HG03457 (cell line): ENCODE data around the gene CEP20.
"Not testable (repeated sequence)": the region's sequence is repeated elsewhere in the genome, so short reads cannot be mapped to it uniquely, and the experiment has no call there.

Experiments used
- ATAC-seq: cut with Tn5 transposase; IDR thresholded peaks from one replicate; pipeline ENCODE4 v1.9.1; 2021; ENCODE audit warnings: moderate number of reproducible peaks; ENCODE audit not compliant: unreplicated experiment

The CEP20 gene, protein sequence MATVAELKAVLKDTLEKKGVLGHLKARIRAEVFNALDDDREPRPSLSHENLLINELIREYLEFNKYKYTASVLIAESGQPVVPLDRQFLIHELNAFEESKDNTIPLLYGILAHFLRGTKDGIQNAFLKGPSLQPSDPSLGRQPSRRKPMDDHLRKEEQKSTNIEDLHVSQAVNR

DNA sequence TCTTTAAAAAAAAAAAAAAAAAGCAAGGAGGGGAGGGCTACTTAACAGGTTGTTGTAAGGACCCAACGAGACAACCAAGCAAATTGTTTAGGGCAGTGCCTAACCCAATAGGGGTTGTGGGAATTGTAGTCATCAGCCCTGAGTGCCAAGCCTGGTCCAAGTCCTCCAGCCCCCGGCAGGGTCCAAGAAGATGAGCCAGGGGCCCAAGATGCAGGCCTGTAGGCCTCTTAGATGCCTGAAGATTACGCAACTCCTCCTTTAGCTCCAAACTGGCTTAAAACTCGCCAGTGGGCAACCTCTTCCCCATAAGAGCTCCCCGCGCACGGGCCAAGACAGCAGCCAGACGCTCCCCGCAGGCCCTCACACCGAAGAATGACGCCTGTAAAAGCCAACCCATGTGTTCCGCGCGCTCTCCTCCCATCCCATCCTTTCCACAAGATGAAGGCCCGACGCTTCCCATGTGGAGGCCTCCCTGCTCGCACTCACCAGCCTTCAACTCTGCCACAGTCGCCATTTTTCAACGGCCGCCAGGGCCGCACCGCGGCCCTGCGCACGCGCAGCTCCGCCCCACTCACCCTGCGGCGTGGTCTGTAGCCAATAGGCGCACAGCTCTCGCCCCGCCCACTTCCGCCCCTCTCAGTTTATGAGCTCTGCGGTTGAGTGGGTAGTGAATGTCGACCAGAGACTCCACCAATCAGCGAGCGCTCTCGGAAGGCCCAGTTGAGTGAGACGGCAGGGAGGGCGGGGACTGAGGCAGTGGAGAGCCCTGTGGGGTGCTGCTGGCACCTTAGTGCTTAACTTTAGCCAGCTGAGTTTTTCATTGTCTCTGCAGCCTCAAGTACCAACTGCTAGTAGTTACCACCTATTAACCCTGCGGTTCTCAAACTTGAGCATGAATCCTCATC, at the start of gene CEP20:
Gene CEP20, minus strand, starts transcription at position 532 of the 905 bp plus-strand sequence. Its CDS starts 18 bp downstream, at position 514.
- peak; percentile 94 for ATAC-seq

DNA sequence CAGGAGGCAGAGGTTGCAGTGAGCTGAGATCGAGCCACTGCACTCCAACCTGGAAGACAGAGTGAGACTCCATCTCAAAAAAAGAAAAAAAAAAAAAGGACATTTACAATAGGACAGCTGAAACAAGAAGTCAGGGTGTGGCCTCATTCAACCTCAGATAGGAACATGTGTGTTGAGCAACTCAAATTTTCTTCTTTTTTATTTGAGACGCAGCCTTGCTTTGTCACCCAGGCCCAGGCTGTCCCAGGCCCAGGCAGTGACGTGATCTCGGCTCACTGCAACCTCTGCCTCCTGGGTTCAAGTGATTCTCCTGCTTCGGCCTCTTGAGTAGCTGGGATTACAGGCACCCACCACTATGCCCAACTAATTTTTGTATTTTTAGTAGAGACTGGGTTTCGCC, 48.4 kb upstream of the CEP20 start:
- not testable (repeated sequence) for ATAC-seq

DNA sequence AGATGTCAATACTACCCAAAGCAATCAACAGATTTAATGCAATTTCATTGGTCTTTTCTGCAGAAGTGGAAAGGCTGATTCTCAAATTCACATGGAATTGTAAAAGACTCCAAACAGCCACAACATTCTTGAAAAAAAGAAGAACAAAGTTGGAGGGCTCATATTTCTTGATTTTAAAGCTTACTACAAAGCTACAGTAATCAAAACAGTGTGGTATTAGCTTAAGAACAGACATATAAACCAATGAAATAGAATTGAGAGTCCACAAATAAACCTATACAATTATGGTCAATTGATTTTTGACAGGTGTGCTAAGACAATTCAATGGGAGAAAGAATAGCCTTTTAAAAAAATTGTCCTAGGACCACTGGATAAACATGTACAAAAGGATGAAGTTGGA, 46.6 kb upstream of the CEP20 start:
- ATAC-seq, result no peak

DNA sequence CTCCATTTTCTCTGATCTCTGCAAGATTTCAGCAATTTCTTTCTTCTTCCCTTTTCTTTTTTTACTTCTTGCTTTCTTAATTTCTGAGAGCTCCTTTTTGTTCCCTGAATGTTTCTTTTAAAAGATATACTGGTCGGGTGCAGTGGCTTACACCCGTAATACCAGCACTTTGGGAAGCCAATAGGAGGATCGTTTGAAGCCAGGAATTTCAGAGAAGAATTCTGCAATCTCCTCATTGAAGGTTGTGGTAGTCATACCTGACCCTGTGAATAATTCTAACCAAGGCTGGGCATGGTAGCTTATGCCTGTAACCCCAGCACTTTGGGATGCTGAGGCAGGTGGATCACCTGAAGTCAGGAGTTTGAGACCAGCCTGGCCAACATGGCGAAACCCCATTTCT, 45.4 kb upstream of the CEP20 start:
- no peak for ATAC-seq

DNA sequence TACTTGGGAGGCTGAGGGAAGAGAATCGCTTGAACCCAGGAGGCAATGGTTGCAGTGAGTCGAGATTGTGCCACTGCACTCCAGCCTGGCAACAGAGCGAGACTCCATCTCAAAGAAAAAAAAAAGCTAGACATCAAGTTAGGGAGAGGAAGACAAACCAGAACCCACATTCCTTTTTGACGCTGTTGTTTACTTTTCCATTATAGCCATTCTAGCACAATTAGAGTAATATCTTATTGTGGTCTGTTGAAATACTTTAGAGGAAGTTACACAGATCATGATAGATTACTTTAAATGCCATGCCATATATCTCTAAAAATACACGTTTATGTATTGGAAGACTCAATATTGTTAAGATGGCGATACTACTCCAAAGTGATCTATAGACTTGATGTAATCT, 44.5 kb upstream of the CEP20 start:
- no peak for ATAC-seq

DNA sequence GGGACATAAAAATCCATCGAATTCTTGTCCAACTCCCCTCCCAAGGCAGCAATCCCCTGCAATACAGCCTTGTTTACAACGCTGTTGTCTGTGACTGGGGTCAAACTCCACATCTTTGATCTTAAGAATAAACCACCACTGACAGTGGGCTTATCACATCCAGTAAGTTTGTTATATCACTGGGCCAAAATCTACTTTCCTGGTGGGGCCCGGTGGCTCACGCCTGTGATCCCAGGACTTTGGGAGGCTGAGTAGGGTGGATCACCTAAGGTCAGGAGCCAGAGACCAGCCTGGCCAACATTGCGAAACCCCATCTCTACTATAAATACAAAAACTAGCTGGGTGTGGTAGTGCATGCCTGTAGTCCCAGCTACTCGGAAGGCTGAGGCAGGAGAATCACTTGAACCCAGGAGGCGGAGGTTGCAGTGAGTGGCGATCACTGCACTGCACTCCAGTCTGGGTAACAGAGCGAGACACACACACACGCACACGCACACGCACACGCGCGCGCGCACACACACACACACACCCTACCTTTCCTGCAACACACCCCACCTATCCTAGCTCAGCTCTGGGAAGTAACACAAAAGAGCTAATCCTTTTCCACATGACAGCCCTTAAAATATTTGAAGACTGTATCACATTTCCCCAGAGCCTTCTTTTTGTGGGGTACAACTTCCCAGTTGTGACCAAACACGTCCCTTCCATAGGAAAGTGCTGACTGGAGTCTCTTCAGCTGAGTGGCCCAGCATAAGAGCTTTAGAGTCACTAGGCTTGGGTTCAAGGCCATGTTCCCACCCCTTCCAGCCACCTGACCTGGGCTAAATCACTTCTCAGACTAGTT, 40.1 kb upstream of the CEP20 start:
- ATAC-seq, result no peak

DNA sequence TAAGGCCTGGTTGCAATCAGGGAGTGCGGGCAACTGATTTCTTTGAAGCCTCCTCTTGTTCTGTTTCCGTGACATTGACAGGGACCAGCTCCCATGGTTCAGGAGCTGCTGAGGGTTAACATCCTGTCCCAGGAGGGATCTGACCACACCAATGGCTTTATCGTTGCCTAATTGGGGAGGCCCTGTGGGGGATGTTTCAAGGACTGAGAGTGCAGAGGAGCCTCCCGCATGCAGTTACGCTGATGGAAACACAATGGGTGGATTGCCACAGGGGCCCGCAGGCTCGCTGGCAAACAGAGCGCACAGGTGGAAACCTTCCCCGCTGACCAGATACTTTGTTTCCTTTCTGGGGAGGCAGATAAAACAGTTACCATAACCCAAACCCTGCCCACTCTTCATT, 37.2 kb upstream of the CEP20 start:
- no peak for ATAC-seq

DNA sequence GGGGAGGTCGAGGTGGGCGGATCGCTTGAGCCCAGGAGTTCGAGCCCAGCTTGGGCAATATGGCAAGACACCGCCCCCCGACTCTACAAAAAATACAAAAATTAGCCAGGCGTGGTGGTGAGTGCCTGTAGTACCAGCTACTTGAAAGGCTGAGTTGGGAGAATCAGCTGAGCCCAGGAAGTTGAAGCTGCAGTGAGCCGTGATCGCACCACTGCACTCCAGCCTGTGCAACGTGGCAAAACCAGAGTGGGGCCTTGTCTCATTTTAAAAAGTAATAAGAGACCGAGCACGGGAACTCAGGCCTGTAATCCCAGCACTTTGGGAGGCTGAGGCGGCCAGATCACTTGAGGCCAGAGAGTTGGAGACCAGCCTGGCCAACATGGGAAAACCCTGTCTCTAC, 36.6 kb upstream of the CEP20 start:
- no peak for ATAC-seq

DNA sequence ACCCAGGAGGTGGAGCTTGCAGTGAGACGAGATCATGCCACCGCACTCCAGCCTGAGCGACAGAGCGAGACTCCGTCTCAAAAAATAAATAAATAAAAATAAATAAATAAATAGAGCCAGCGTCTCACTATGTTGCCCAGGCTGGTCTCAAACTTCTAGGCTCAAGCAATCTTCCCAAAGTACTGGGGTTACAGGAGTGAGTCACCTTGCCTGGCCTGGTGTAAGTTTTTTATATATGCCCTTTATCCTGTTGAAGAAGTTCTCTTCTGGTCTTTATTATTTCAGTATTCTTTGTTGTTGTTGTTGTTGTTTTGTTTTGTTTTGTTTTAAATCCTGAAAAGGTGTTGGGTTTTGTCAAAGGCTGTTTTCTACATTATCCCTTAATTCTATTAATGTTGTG, 30.9 kb upstream of the CEP20 start:
- ATAC-seq, result no peak

DNA sequence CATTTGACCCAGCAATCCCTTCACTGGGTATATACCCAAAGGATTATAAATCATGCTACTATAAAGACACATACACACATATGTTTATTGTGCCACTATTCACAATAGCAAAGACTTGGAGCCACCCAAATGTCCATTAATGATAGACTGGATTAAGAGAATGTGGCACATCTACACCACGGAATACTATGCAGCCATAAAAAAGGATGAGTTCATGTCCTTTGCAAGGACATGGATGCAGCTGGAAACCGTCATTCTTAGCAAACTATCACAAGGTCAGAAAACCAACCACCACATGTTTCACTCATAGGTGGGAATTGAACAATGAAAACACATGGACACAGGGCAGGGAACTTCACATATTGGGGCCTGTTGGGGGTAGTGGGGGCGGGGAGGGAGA, 29.9 kb upstream of the CEP20 start:
- not testable (repeated sequence) for ATAC-seq

DNA sequence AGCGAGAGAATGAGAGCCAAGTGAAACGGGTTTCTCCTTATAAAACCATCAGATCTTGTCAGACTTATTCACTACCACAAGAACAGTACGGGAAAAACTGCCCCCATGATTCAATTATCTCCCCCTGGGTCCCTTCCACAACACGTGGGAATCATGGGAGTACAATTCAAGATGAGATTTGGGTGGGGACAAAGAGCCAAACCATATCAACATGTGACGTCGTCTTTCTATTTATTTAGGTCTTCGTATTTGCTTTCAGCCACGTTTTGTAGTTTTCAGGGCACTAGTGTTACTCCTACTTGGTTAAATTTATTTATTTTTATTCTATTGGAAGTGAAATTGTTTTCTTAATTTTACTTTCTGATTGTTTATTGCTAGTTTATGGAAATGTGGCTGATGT, 27.9 kb upstream of the CEP20 start:
- no peak for ATAC-seq

DNA sequence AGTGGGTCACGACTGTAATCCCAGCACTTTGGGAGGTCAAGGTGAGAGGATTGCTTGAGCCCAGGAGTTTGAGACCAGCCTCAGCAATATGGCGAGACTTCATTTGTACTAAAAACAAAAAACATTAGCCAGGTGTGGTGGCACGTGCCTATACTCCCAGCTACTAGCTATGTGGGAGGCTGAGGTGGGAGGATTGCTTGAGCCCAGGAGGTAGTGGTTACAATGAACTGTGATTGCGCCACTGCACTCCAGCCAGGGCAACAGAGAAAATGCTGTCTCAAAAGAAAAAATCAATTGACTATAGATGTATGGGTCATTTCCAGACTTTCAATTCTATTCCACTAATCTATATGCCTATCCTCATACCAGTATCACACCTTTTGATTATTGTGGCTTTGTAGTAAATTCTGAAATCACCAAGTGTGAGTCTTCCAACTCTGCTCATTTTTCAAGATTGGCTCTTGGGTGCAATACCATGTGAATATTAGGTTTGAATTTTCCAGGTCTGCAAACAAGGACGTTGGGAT, 27.2 kb upstream of the CEP20 start:
- no peak for ATAC-seq

DNA sequence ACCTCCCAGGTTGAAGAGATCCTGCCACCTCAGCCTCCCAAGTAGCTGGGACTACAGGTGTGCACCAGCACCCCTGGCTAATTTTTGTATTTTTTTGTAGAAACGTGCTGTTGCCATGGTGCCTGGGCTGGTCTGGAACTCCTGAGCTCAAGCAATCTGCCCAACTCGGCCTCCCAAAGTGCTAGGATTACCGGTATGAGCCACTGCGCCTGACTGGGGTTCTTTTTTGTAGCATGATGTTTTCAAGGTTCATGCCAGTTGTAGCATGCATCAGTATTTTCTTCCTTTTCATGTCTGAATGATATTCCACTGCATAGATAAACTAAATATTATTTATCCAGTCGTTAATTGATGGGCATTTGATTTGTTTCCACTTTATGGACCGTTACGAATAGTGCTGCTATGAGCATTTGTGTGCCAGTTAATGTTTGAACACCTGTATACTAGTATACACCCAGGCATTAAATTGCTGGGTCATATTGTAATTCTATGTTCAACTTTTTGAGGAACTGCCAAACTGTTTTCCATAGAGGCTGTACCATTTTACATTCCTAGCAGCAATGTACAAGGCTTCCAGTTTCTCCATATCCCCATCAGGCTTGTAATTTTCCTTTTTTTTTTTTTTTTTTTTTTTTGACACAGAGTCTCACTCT, 24.8 kb upstream of the CEP20 start:
- ATAC-seq, result no peak

DNA sequence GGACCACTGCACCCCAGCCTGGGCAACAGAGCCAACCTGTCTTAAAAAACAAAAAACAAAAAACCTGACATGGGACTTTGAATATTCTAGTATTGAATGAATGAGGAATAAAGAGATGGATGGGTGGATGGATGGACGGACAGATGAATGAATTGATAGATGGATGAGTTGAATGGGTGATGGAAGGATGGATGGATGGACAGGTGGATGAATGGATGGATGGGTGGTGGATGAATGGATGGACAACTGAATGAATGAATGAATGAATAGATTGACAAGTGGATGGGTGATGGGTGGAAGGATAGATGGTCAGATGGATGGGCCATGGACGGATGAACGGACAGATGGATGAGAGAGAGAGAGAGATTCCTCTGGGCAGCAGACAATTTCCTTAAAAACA, 22.8 kb upstream of the CEP20 start:
- no peak for ATAC-seq

DNA sequence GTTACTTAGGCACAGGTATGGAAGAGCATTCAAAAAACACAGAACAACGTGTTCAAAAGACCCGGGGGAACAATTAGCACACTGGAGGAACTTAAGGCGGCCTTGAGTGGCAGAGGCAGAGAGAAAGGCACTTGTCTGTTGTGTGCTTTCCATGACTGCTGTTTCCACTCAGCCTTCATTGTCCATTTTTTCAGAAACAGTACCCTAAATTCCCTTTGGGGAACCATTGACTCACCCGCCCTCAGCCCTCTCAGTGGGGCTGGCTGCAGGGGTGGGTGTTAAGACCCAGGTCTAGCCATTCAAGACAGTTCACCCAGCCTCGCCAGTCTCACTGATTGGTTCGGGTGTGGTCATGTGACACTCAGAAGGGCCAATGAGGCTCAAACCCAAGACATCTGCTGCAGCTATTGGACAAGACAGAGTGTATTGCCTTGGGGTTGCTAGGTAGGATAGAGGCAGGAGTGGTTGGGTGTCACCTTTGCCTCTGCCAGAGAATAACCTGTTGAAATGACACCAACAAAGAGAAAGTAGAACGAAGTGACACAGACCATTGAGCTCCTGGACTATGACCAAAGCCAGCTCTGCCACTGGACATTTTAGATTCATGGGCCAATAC, 19.6 kb upstream of the CEP20 start:
- peak; percentile 95 for ATAC-seq

DNA sequence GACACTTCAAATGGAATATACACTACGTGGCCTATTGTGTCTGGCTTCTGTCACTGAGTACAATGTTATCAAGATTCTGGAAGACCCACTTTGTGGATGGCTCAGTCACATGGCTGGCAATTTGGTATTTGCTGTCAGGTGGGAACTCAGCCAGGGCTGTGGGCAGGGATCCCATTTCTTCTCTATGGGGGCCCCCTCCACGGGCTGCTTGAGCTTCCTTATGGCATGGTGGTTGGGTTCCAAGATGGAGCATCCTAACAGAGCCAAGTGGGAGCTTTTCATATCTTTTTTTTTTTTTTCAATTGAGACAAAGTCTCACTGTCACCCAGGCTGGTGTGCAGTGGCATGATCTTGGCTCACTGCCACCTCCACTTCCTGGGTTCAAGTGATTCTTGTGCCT, 18.0 kb upstream of the CEP20 start:
- ATAC-seq, result no peak

DNA sequence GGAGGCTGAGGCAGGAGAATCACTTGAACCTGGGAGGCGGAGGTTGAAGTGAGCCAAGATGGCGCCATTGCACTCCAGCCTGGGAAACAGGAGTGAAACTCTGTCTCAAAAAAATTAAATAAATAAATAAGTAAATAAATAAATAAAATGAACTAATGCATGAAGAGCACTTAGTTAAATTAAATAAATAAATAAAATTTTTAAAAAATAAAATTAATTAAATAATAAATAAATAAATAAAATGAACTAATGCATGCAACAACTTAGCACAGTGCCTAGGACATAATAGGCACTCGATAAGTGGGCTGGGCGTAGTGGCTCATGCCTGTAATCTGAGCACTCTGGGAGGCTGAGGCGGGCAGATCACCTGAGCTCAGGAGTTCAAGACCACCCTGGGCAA, 15.6 kb upstream of the CEP20 start:
- no peak for ATAC-seq

DNA sequence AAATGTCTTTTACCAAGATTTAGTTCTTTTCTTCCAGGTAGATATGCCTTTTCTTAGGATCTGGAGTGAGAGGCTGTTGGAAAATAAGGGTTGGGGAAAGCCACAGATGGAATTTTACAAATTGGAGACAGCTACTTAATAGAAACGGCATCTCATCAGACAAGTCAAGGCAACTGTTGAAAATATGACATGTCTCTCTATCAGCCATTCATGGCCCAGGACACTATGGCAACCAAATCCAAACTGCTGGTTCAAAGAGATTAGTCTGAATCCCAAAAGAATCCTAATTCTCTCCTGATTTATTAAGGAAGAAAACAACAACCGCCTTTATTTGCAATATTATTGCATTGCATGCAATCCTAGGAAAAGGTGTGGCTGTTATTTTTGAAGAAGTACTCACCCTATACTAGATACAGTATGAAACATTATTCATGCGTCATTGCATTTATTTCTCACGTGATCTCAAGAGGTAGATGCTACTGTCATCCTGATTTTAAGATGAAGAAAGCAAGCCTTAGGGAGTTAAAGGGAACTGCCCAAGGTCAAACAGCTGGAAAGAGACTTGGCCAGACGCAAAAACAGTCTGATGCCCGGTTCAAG, 12.6 kb upstream of the CEP20 start:
- ATAC-seq, result no peak

DNA sequence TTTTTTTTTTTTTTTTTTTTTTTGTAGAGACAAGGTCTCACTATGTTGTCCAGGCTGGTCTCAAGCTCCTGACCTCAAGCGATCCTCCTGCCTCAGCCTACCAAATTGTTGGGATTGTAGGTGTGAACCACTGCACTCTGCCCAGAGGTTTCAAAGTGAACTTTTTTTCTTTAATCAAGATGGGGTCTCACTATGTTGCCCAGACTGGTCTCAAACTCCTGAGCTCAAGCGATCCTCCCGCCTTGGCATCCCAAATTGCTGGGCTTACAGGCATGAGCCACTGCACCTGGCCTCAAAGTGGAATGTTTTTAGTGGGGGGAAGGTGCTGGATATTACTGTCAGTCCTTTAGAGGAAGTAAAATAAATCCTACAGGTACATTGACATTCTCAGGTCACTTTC, 12.0 kb upstream of the CEP20 start:
- ATAC-seq, result no peak

DNA sequence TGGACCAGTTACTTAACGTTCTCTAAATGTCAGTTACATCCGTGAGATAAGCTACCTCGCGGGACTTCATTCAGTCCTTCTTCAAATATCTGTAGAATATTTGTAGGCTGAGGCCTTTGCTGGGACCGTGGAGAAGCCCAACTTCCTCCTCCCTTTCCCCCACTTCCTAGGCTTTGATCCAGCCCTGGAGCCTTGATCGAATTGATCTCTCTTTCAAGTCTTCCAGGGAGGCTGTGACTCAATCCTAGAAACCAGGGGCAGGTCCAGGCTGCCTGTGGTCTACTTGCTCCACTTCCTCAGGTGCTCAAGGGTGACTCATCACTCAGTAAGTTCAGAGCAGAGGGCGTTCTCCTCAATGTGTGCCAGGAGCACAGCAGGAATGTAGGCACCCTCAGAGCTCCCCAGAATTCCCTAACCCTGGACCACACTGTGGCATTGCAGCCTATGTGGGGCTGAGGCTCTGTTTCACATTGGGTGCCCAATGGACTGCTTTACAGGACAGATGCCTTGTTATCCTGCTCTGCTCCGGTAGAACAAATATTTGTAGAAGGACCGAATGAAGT, 11.2 kb upstream of the CEP20 start:
- peak; percentile 67 for ATAC-seq
